ENCODE results near the gene RHOH. TPM values are rescaled to one million over a fixed set of nuclear protein-coding genes. Genes with fewer than 3 reads are reported as not detected.

Gene RHOH
- total RNA-seq, 1 experiment from 2014 or later = not detected

GRCh38 chr4:40180356-40180755 is 16.5 kb upstream of the RHOH start:
- Mint-ChIP-seq H3K36me3 (ENCODE audit: insufficient read depth, unreplicated experiment) (peaks cover 13% of the 10 kb centered on the region), H3K4me1 (ENCODE audit: insufficient read depth, unreplicated experiment) (peaks cover 7% of the 10 kb centered on the region), H3K27me3 (ENCODE audit: insufficient read depth, unreplicated experiment) (no peaks in the 10 kb centered on the region), H3K9me3 (ENCODE audit: unreplicated experiment) (no peaks in the 10 kb centered on the region), H3K27ac (ENCODE audit: low read depth, unreplicated experiment) (peak overlapping the region; percentile 66), H3K4me3 (ENCODE audit: unreplicated experiment) (no peak overlapping the region)
- DNase-seq (ENCODE audit: unreplicated experiment) = peak; percentile 91
- ChIA-PET CTCF (interaction anchor here (0.6 to 1.2 kb wide), 2 partner anchors 29 to 132 kb away, joined by 3 read pairs; no protein-coding TSS in a partner anchor), POLR2A (interaction anchor here (1.0 to 1.3 kb wide), 4 partner anchors 31 to 137 kb away, joined by 3 to 6 read pairs (median 4); no protein-coding TSS in a partner anchor)
- intact Hi-C loops (cut with micrococcal nuclease) = loop anchor here (5.0 kb wide), 1 partner anchor 77 kb away; no protein-coding TSS in a partner anchor
- BruUV-seq (replicated peaks) = no TSS peak
- TF ChIP-seq CTCF (IDR thresholded peaks at IDR 0.05; ENCODE audit: unreplicated experiment) = no peak

GRCh38 chr4:40182001-40182400 is 14.8 kb upstream of the RHOH start:
- intact Hi-C loops (cut with micrococcal nuclease) = loop anchor here (5.0 kb wide), 1 partner anchor 75 kb away; no protein-coding TSS in a partner anchor
- peaks cover 17% of the 10 kb centered on the region for H3K4me1 Mint-ChIP-seq (ENCODE audit: insufficient read depth, unreplicated experiment)
- no peak for DNase-seq (ENCODE audit: unreplicated experiment)
- no peak overlapping the region for H3K27ac Mint-ChIP-seq (ENCODE audit: low read depth, unreplicated experiment)
- ChIA-PET POLR2A (interaction anchor here (1.2 to 2.7 kb wide), 4 partner anchors 15 to 126 kb away, joined by 3 to 19 read pairs (median 6); partner anchors contain the start of genes N4BP2 and RHOH), CTCF (interaction anchor here (0.7 to 1.2 kb wide), 3 partner anchors 37 to 144 kb away, joined by 3 to 4 read pairs (median 3); no protein-coding TSS in a partner anchor)
- no TSS peak for BruUV-seq (replicated peaks)
- H3K9me3 Mint-ChIP-seq (ENCODE audit: unreplicated experiment) = no peaks in the 10 kb centered on the region
- peaks cover 10% of the 10 kb centered on the region for H3K36me3 Mint-ChIP-seq (ENCODE audit: insufficient read depth, unreplicated experiment)
- no peak overlapping the region for H3K4me3 Mint-ChIP-seq (ENCODE audit: unreplicated experiment)
- no peaks in the 10 kb centered on the region for H3K27me3 Mint-ChIP-seq (ENCODE audit: insufficient read depth, unreplicated experiment)
- TF ChIP-seq CTCF (IDR thresholded peaks at IDR 0.05; ENCODE audit: unreplicated experiment) = no peak

- ChIA-PET CTCF (interaction anchor here (0.6 to 1.4 kb wide), 4 partner anchors 40 to 127 kb away, joined by 3 to 5 read pairs (median 4); no protein-coding TSS in a partner anchor), POLR2A (interaction anchor here (0.6 to 4.3 kb wide), 6 partner anchors 68 to 134 kb away, joined by 3 to 27 read pairs (median 4); partner anchors contain the start of gene N4BP2)
- Mint-ChIP-seq H3K4me1 (ENCODE audit: insufficient read depth, unreplicated experiment) (peaks cover 17% of the 10 kb centered on the region), H3K4me3 (ENCODE audit: unreplicated experiment) (no peak overlapping the region), H3K9me3 (ENCODE audit: unreplicated experiment) (no peaks in the 10 kb centered on the region), H3K27me3 (ENCODE audit: insufficient read depth, unreplicated experiment) (no peaks in the 10 kb centered on the region), H3K36me3 (ENCODE audit: insufficient read depth, unreplicated experiment) (peaks cover 7% of the 10 kb centered on the region), H3K27ac (ENCODE audit: low read depth, unreplicated experiment) (peak overlapping the region; percentile 81)
- no peak for TF ChIP-seq CTCF (IDR thresholded peaks at IDR 0.05; ENCODE audit: unreplicated experiment)
- intact Hi-C loops (cut with micrococcal nuclease) = loop anchor here (5.0 kb wide), 1 partner anchor 74 kb away; no protein-coding TSS in a partner anchor
- DNase-seq (ENCODE audit: unreplicated experiment) = no peak
- no TSS peak for BruUV-seq (replicated peaks)
Measured at GRCh38 chr4:40182954-40183353, 13.9 kb upstream of the RHOH start.

- CTCF ChIA-PET = interaction anchor here (0.6 to 1.4 kb wide), 5 partner anchors 39 to 996 kb away, joined by 3 to 5 read pairs (median 4); no protein-coding TSS in a partner anchor
- intact Hi-C loops (cut with micrococcal nuclease) = loop anchor here (5.0 kb wide), 1 partner anchor 73 kb away; no protein-coding TSS in a partner anchor
- DNase-seq (ENCODE audit: unreplicated experiment) = peak; percentile 81
- Mint-ChIP-seq H3K4me3 (ENCODE audit: unreplicated experiment) (peak overlapping the region; percentile 24), H3K4me1 (ENCODE audit: insufficient read depth, unreplicated experiment) (peaks cover 17% of the 10 kb centered on the region), H3K9me3 (ENCODE audit: unreplicated experiment) (no peaks in the 10 kb centered on the region), H3K27ac (ENCODE audit: low read depth, unreplicated experiment) (peak overlapping the region; percentile 81), H3K36me3 (ENCODE audit: insufficient read depth, unreplicated experiment) (peaks cover 7% of the 10 kb centered on the region), H3K27me3 (ENCODE audit: insufficient read depth, unreplicated experiment) (no peaks in the 10 kb centered on the region)
- BruUV-seq (replicated peaks) = no TSS peak
- TF ChIP-seq CTCF (IDR thresholded peaks at IDR 0.05; ENCODE audit: unreplicated experiment) = no peak
- POLR2A ChIA-PET = interaction anchor here (0.6 to 4.3 kb wide), 15 partner anchors 12 to 133 kb away, joined by 3 to 27 read pairs (median 3); partner anchors contain the start of gene N4BP2
Measured at GRCh38 chr4:40183615-40184411, 13.0 kb upstream of the RHOH start.

Measured in MCF 10A (cell line).